ENCODE data around the gene KCNC3.

Gene KCNC3

DNA sequence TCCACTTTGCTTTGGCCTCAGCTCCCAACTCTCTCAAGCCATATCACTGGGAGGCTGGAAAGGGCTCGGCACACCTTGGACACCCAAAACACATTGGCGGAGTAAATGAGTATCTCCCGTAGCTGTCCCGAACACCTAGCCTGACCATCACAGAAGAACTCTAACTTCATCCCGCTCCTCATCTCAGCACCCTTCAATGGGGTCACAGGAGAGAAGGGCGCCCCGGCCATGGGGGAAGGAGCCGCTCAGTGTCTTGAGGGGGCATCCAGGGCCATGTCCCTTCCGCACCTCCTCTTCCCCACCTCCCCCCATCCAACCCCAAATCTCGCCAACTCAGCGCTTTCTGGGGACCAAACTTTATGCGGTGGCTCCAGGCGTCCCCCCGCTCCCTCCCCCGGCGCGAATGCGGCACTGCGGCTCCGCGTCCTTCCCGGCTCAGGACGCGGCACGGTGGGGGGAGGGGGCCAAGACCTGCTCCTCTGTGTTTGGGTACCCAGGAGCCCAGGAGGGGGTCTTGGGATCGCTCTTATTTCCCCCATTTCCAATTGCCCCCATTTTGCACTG lies 3.0 kb downstream of the KCNC3 start:
- no peak for DNase-seq (ENCODE audit: low spot score)
- TF ChIP-seq, protein P1, sequence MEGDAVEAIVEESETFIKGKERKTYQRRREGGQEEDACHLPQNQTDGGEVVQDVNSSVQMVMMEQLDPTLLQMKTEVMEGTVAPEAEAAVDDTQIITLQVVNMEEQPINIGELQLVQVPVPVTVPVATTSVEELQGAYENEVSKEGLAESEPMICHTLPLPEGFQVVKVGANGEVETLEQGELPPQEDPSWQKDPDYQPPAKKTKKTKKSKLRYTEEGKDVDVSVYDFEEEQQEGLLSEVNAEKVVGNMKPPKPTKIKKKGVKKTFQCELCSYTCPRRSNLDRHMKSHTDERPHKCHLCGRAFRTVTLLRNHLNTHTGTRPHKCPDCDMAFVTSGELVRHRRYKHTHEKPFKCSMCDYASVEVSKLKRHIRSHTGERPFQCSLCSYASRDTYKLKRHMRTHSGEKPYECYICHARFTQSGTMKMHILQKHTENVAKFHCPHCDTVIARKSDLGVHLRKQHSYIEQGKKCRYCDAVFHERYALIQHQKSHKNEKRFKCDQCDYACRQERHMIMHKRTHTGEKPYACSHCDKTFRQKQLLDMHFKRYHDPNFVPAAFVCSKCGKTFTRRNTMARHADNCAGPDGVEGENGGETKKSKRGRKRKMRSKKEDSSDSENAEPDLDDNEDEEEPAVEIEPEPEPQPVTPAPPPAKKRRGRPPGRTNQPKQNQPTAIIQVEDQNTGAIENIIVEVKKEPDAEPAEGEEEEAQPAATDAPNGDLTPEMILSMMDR (IDR thresholded peaks at IDR 0.05; ENCODE audit: extremely low read depth, insufficient read depth, missing control alignments), result no peak
- in situ Hi-C loops (cut with MboI; ENCODE audit: low pct_unique_long_range_greater_than_20kb, low sequenced_read_pairs, unreplicated experiment), result no loop called here

DNA sequence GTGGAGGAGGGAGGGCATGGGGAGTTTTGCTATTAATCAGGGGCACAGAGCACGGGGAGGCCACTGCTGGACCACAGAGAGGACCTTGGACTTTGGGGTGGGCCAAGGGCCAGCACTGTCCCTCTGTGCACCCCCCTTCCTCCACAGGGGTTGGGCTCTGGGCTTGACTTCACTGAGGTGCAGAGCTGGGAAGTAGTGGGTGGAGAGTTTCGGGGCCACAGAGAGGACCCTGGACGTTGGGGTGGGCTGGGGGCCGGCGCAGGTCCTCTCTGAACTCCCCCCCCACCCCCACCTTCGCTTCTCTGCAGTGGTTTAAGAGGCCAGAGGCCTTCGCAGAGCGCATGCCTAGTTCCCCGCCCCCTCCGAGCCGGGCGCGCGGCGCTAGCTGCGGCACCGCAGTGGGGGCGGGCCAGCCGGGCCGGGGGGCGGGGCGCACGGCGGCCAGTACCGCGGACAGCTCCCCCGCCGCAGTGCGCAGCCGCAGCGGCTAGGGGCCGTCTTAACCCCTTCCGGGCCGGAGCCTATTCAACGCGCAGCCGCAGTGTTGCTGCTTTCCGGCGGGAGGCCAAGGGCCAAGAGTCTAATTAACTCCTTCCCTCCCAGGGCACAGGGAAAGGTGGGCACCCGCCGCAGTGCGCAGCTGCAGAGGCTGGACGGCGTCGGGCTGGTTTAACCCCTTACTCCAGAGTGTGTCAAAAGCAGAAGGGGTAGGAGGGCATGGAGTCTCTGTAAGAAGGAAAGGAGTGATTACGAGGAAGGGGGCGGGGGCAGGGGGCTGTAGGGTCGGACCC lies 3.7 kb downstream of the KCNC3 start:
- peak; percentile 98 for DNase-seq (ENCODE audit: low spot score)
- in situ Hi-C loops (cut with MboI; ENCODE audit: low pct_unique_long_range_greater_than_20kb, low sequenced_read_pairs, unreplicated experiment), result no loop called here
- TF ChIP-seq, protein P1 (IDR thresholded peaks at IDR 0.05; ENCODE audit: extremely low read depth, insufficient read depth, missing control alignments), result no peak

DNA sequence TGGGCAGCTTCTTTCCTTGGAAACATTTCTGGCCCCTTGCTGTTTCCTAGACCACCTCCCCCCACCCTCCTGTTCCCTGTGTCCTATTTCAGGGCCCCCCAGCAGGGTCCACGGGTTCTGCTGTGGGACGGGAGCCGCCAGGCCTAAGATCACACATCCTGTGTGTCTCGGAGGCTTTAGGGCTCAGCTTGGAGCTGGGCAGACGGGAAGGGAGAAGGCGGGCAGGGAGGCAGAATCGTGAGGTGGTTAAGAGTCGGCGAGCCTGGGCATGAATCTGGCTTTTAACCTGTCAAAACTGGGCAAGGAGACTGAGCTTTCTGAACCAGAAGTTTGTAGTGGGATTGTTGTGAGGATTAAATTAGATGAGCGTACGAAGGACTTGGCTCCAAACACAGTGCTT lies 4.8 kb downstream of the KCNC3 start:
- in situ Hi-C loops (cut with MboI; ENCODE audit: low pct_unique_long_range_greater_than_20kb, low sequenced_read_pairs, unreplicated experiment), result no loop called here
- DNase-seq (ENCODE audit: low spot score), result peak; percentile 17
- TF ChIP-seq, protein P1 (IDR thresholded peaks at IDR 0.05; ENCODE audit: extremely low read depth, insufficient read depth, missing control alignments), result no peak

DNA sequence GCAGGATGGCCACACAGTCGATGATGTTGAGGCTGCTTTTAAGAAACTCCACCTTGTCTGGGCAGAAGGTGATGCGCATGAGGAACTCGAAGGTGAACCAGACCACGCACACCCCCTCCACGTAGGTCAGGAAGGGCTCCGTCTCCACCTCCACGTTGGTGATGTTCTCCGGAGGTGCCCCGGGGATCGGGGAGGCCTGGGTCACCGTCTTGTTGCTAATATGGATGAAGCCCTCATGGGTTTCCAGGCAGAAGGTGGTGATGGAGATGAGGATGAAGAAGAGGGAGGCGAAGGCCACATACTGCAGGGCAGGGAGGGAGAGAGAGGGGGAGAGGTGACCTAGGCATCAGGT lies 5.4 kb downstream of the KCNC3 start:
- in situ Hi-C loops (cut with MboI; ENCODE audit: low pct_unique_long_range_greater_than_20kb, low sequenced_read_pairs, unreplicated experiment), result no loop called here
- DNase-seq (ENCODE audit: low spot score), result peak; percentile 19
- TF ChIP-seq, protein P1 (IDR thresholded peaks at IDR 0.05; ENCODE audit: extremely low read depth, insufficient read depth, missing control alignments), result no peak

DNA sequence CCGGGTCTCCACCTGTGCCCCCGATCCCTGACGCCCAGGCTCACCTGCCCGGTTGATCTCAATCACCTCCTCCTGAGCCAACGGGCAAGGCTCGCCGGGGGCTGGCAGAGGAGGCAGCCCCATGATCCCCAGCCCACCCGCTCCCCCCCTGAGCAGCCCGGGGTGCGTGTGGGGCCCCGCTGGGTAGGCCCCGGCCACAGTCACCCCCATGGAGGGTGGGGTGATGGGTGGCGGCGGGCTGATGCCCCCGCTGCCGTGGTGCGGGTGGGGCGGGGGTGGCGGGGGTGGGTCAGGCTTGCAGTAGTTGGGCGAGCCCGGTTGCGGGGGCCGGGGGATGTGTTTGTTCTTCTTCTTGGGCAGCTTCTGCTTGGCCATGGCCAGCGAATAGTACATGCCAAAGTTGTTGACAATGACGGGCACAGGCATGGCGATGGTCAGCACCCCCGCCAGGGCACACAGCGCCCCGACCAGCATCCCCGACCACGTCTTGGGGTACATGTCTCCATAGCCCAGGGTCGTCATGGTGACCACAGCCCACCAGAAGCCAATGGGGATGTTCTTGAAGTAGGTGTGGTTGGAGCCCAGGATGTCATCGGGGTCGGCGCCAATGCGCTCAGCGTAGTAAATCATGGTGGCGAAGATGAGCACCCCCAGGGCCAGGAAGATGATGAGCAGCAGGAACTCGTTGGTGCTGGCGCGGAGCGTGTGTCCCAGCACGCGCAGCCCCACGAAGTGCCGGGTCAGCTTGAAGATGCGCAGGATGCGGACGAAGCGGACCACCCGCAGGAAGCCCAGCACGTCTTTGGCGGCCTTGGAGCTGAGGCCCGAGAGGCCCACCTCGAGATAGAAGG lies 6.0 kb downstream of the KCNC3 start:
- in situ Hi-C loops (cut with MboI; ENCODE audit: low pct_unique_long_range_greater_than_20kb, low sequenced_read_pairs, unreplicated experiment), result no loop called here
- DNase-seq (ENCODE audit: low spot score), result peak; percentile 6
- TF ChIP-seq, protein P1 (IDR thresholded peaks at IDR 0.05; ENCODE audit: extremely low read depth, insufficient read depth, missing control alignments), result no peak

DNA sequence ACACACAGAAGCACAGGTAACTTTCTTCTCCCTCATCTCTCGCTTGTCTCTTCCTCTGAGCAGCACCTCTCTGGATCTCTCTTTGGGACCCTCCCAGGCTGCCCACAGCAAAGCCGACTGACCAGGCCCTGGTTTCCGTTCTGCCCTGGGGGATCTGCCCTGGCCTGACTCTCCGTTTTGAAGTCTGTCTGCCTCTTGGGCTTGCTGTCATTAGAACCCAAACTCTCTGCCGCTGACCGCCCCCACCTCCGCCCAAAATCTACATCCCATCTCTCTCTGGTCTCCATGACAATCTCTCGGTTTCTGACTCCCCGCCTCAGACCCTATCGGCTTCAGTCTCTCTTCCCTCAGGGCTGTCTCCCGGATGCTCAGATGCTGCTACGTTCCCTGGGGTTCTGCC lies 6.9 kb downstream of the KCNC3 start:
- TF ChIP-seq, protein P1 (IDR thresholded peaks at IDR 0.05; ENCODE audit: extremely low read depth, insufficient read depth, missing control alignments), result no peak
- in situ Hi-C loops (cut with MboI; ENCODE audit: low pct_unique_long_range_greater_than_20kb, low sequenced_read_pairs, unreplicated experiment), result no loop called here
- peak; percentile 15 for DNase-seq (ENCODE audit: low spot score)

Measured in GM13977 (cell line).